CD4-positive, alpha-beta T cell (primary cell): ENCODE data around the gene KNDC1. TPM values are rescaled to one million over a fixed set of nuclear protein-coding genes. Genes with fewer than 3 reads are reported as not detected.
A peak's percentile ranks its signal among the peaks of the same experiment; 100 is the strongest.
"Not testable (repeated sequence)": the region's sequence is repeated elsewhere in the genome, so short reads cannot be mapped to it uniquely, and the experiment has no call there.

Experiments used
- ATAC-seq: fragments of 200-7000 bp; cut with Tn5 transposase; one replicate; pipeline ENCODE4 v1.10.0; 2022; ENCODE audit warnings: mild to moderate bottlenecking; ENCODE audit not compliant: poor library complexity
- CTCF ChIA-PET: fragments of 350-600 bp; sonication (Branson Sonifier 250); formaldehyde crosslinking; loops from one replicate; lab custom pipeline; 2021; ENCODE audit warnings: antibody characterized with exemption, inconsistent platforms; lab: Charles Lee
- POLR2A ChIA-PET: fragments of 350-600 bp; sonication (Branson Sonifier 250); formaldehyde crosslinking; loops from one replicate; lab custom pipeline; 2021; ENCODE audit warnings: antibody characterized with exemption, inconsistent platforms; lab: Charles Lee
- DNase-seq, 14 experiments: peaks; one replicate each; pipeline ENCODE4 v3.0.0-alpha.2; 2013 to 2020; ENCODE audit warnings: mixed read lengths in 2 of 14
- H3K27ac ChIP-seq, 2 donors: one replicate each; pipeline versions ENCODE4 v1.5.1 to v1.7.0; 2013; ENCODE audit warnings: low read length in 2 of 2, low read depth in 1 of 2, mild to moderate bottlenecking in 1 of 2
- H3K27me3 ChIP-seq, 2 experiments: 1 replicate in 1 of 2; 2 replicates in 1 of 2; pipeline versions ENCODE4 v1.6.1 to v1.7.0; 2013; ENCODE audit warnings: low read length in 2 of 2, control low read depth in 1 of 2, mild to moderate bottlenecking in 1 of 2, moderate library complexity in 1 of 2; ENCODE audit not compliant: insufficient read depth in 2 of 2, control insufficient read depth in 1 of 2
- H3K36me3 ChIP-seq: one replicate; pipeline ENCODE4 v1.6.1; 2013; ENCODE audit warnings: low read length, control low read depth; ENCODE audit not compliant: insufficient read depth
- H3K4me1 ChIP-seq: one replicate; pipeline ENCODE4 v1.6.1; 2013; ENCODE audit warnings: low read length, control low read depth; ENCODE audit not compliant: insufficient read depth
- H3K4me3 ChIP-seq: one replicate; pipeline ENCODE4 v1.5.1; 2013; ENCODE audit warnings: mild to moderate bottlenecking, low read length, moderate library complexity
- H3K9me3 ChIP-seq, 2 experiments: 1 replicate in 1 of 2; 2 replicates in 1 of 2; pipeline versions ENCODE4 v1.6.1 to v1.7.0; 2013; ENCODE audit warnings: low read length in 2 of 2, mild to moderate bottlenecking in 2 of 2, control low read depth in 1 of 2, moderate library complexity in 1 of 2; ENCODE audit not compliant: control insufficient read depth in 1 of 2, insufficient read depth in 1 of 2
- H3K27ac Mint-ChIP-seq: one replicate; pipeline ENCODE4 v1.8.0; 2020; ENCODE audit warnings: mixed read lengths
- H3K27me3 Mint-ChIP-seq: one replicate; pipeline ENCODE4 v1.8.0; 2021; ENCODE audit warnings: mixed read lengths
- H3K36me3 Mint-ChIP-seq: one replicate; pipeline ENCODE4 v1.8.0; 2021; ENCODE audit warnings: low read depth, mixed read lengths
- H3K4me1 Mint-ChIP-seq: one replicate; pipeline ENCODE4 v1.8.0; 2021; ENCODE audit warnings: low read depth, mixed read lengths
- H3K4me3 Mint-ChIP-seq: one replicate; pipeline ENCODE4 v1.8.0; 2020; ENCODE audit warnings: mild to moderate bottlenecking, mixed read lengths
- H3K9me3 Mint-ChIP-seq: one replicate; pipeline ENCODE4 v1.8.0; 2020; ENCODE audit warnings: mixed read lengths
- intact Hi-C, 2 experiments: fragments of 100-400 bp; cut with DNase I in 1 of 2; cut with micrococcal nuclease in 1 of 2; formaldehyde crosslinking; loops; one replicate each; pipeline versions ENCODE4 v1.15.1 to v1.9.0; 2023 to 2025; cut with DNase I, micrococcal nuclease
- polyA plus RNA-seq, 2 donors: library from polyadenylated mRNA; unstranded; fragments of 120-200 nt; gene quantifications; one replicate each; pipeline ENCODE4 v1.2.1, GENCODE V29; 2013
- total RNA-seq, 174 experiments: library from RNA in 2 of 174; stranded (reverse) in 2 of 174; gene quantifications; one replicate each; pipeline ENCODE4 v1.2.3 and lab custom pipeline; 2021 to 2026
- TF ChIP-seq, protein P1 (sequence below): fragments of 200-600 bp; IDR thresholded peaks from one replicate; pipeline ENCODE4 v1.8.0; 2022; ENCODE audit warnings: antibody characterized with exemption, mild to moderate bottlenecking

The KNDC1 gene, protein sequence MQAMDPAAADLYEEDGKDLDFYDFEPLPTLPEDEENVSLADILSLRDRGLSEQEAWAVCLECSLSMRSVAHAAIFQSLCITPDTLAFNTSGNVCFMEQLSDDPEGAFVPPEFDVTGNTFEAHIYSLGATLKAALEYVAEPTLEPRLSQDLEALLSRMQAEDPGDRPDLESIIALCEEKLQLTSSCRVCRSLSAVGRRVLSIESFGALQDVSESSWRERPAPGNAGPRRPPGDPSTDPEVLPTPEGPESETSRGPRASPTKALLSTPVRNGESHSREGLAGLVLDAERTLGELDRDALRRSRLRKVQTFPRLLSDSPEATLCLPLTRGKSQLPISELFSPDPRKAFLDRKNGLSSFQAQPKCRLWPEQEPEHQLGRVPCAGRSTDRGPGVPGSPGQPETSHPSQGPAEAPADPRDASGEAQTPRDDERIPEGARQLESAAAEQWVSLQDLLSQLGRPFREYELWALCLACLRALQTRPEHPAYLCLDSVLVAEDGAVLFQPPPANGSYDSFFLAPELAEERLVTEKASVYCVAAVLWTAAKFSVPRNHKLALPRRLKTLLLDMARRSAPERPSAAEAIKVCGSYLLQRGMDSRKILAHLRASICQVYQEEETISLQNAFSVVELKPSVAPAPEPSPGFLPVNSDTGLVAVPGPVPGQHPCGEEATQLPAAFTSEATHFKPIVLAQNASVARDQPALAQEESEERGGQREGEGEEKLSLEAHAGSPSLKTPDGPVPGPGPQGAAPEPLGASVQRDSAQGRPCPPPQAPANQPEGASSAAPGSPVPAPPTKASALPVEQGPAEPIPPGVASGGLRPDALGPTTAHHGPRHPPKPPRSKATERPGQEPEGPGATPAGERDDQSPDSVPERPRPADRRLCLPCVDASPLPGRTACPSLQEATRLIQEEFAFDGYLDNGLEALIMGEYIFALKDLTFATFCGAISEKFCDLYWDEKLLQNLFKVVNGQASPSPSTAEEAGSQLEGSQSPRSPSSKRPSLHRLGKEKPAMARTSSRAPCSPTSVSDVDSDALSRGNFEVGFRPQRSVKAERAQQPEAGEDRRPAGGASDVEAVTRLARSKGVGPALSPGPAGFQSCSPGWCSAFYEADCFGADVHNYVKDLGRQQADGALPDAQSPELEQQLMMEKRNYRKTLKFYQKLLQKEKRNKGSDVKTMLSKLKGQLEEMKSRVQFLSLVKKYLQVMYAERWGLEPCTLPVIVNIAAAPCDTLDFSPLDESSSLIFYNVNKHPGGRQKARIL (N-terminal part only)
- not detected for total RNA-seq
- 0.24 TPM for polyA plus RNA-seq (2013, experiment 1 of 2)
- polyA plus RNA-seq (2013, experiment 2 of 2) = 0.14 TPM
- total RNA-seq (lab: John Stamatoyannopoulos, UW) = 0 to 2.1 (median 0.49) reads per million in 172 experiments

DNA sequence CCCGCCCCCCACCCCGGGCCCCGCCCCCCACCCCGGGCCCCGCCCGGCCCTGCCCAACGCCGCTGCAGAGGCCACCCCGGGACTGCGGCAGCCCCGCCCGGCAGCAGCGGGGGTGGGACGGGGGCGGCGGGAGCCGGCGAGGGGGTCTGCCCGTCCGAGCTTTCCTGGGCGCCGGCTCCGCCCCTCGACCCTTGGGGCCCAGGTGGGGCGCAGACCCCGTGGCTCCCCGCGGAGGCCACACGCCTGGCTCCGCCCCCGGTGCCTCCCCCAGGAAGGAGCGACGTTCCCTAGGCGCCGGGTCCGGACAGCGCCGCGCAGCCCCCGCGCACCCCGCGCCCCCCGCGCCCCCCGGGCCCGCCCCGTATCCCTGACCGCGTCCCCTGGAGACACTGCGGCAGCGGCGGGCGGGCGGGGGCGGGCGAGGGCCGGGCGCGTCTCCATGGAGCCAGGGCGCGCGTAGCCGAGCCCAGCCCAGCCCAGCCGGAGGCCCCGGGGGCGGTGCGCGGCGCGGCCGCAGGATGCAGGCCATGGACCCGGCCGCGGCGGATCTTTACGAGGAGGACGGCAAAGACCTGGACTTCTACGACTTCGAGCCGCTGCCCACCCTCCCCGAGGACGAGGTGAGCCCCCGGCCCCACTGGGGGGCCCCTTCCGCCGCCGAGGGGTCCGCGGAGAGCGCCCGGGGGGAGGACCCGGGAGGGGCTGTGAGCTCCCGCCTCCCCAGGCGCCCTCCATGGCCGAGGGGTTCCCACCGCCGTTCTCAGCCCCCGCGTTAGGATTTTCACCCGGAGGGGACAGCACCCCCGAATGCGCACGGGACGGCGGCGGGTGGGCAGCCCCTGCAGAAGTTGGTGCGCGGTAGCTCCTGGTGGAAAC is at the start of gene KNDC1:
Gene KNDC1 (plus strand): TSS at position 270 of the 876 bp plus-strand sequence. CDS start 249 bp downstream, at position 519.
- peak; percentile 14 for ATAC-seq
- H3K36me3 Mint-ChIP-seq = no peaks in the 10 kb centered on the region
- H3K9me3 Mint-ChIP-seq = no peaks in the 10 kb centered on the region
- H3K4me3 Mint-ChIP-seq = peak within 1 kb of the TSS; percentile 45
- ChIA-PET CTCF (no interaction called here), POLR2A (no interaction called here)
- DNase-seq = peak in 4 of 14 experiments; percentile 4 to 28 (median 16)
- no peak within 1 kb of the TSS for H3K27ac ChIP-seq
- H3K4me3 ChIP-seq = peak within 1 kb of the TSS; percentile 20
- peaks cover 29% of the 10 kb centered on the region for H3K27me3 Mint-ChIP-seq
- no peaks in the 10 kb centered on the region for H3K4me1 Mint-ChIP-seq
- peaks cover 23 to 31% of the 10 kb centered on the region in 2 experiments for H3K27me3 ChIP-seq
- TF ChIP-seq, protein P1, sequence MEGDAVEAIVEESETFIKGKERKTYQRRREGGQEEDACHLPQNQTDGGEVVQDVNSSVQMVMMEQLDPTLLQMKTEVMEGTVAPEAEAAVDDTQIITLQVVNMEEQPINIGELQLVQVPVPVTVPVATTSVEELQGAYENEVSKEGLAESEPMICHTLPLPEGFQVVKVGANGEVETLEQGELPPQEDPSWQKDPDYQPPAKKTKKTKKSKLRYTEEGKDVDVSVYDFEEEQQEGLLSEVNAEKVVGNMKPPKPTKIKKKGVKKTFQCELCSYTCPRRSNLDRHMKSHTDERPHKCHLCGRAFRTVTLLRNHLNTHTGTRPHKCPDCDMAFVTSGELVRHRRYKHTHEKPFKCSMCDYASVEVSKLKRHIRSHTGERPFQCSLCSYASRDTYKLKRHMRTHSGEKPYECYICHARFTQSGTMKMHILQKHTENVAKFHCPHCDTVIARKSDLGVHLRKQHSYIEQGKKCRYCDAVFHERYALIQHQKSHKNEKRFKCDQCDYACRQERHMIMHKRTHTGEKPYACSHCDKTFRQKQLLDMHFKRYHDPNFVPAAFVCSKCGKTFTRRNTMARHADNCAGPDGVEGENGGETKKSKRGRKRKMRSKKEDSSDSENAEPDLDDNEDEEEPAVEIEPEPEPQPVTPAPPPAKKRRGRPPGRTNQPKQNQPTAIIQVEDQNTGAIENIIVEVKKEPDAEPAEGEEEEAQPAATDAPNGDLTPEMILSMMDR = no peak
- intact Hi-C loops = no loop called here
- no peaks in the 10 kb centered on the region for H3K36me3 ChIP-seq
- no peak within 1 kb of the TSS for H3K27ac Mint-ChIP-seq
- H3K9me3 ChIP-seq = peaks cover 0 to 14% of the 10 kb centered on the region in 2 experiments
- peaks cover 13% of the 10 kb centered on the region for H3K4me1 ChIP-seq

DNA sequence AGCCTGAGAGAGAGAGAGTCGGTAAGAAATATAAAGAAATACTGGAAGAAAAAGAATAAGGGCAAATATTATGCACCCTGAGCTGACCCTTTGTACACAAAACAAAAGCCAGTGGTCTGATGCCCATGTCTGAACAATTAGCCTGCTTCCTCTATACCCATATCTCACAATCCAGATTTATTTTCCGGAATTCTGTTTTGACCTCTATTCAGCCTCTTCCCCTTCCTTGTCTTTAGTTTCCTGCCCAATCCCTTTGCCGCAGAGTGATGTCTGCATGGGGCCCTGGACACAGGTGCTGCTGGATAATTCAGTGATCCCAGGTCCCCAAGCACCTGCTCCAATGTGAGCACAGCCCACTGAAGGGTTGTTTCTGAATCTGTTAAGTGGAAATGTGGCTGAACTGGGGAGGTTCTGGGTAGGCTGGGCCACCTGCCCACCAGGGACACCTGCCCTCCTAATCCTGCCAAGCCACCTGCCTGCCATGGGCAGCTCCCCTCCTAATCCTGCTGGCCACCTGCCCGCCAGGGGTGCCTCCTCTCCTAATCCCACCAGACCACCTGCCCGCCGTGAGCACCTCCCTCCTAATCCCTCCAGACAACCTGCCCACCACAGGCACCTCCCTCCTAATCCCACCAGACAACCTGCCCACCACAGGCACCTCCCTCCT is 49.3 kb upstream of the KNDC1 start:
- TF ChIP-seq, protein P1 = no peak
- Histone ChIP-seq H3K4me1 (no peaks in the 10 kb centered on the region), H3K4me3 (no peak overlapping the region), H3K9me3 (peaks cover 19 to 58% of the 10 kb centered on the region in 2 experiments), H3K27me3 (no peaks in the 10 kb centered on the region), H3K27ac (no peak overlapping the region), H3K36me3 (no peaks in the 10 kb centered on the region)
- Mint-ChIP-seq H3K4me1 (no peaks in the 10 kb centered on the region), H3K27ac (no peak overlapping the region), H3K36me3 (no peaks in the 10 kb centered on the region), H3K4me3 (no peak overlapping the region), H3K27me3 (peaks cover 7% of the 10 kb centered on the region), H3K9me3 (no peaks in the 10 kb centered on the region)
- ChIA-PET CTCF (no interaction called here), POLR2A (no interaction called here)
- no peak for ATAC-seq
- DNase-seq = no peak
- intact Hi-C loops = no loop called here

DNA sequence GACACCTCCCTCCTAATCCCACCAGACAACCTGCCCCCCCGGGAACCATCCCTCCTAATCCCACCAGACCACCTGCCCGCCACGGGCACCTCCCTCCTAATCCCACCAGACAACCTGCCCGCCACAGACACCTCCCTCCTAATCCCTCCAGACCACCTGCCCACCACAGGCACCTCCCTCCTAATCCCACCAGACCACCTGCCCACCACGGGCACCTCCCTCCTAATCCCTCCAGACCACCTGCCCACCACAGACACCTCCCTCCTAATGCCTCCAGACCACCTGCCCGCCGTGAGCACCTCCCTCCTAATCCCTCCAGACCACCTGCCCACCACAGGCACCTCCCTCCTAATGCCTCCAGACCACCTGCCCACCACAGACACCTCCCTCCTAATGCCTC is 48.4 kb upstream of the KNDC1 start:
- CTCF ChIA-PET, H3K9me3 Mint-ChIP-seq, POLR2A ChIA-PET: not testable (repeated sequence)

More for the DNA sequence above, 48.4 kb upstream of the KNDC1 start:
- H3K27me3 Mint-ChIP-seq, H3K36me3 Mint-ChIP-seq, H3K4me1 Mint-ChIP-seq, ATAC-seq, H3K4me3 Mint-ChIP-seq, H3K27ac ChIP-seq, H3K4me3 ChIP-seq, H3K4me1 ChIP-seq, H3K27me3 ChIP-seq, H3K27ac Mint-ChIP-seq, H3K36me3 ChIP-seq, DNase-seq, intact Hi-C loops: not testable (repeated sequence)
- peaks cover 19 to 57% of the 10 kb centered on the region in 2 experiments for H3K9me3 ChIP-seq
